NCI-H1694 treated with DMSO at 0.1 percent for 48 hours (cell line): ENCODE measurements around the gene MCM3AP.
"Not testable (repeated sequence)": the region's sequence is repeated elsewhere in the genome, so short reads cannot be mapped to it uniquely, and the experiment has no call there.

Source experiments
- DNase-seq: peaks from one replicate; lab custom pipeline; 2025; lab: John Stamatoyannopoulos, UW

Gene MCM3AP

GRCh38 chr21:46203203-46203600, 82.2 kb downstream of the MCM3AP start:
- no peak for DNase-seq

- no peak for DNase-seq
Measured at GRCh38 chr21:46202592-46203202, 82.7 kb downstream of the MCM3AP start.

GRCh38 chr21:46200877-46201803, 84.3 kb downstream of the MCM3AP start:
- not testable (repeated sequence) for DNase-seq

- DNase-seq, result no peak
Measured at GRCh38 chr21:46199436-46200373, 85.7 kb downstream of the MCM3AP start.

GRCh38 chr21:46196733-46197132, 88.7 kb downstream of the MCM3AP start:
- DNase-seq, result no peak

- no peak for DNase-seq
Measured at GRCh38 chr21:46195595-46196195, 89.7 kb downstream of the MCM3AP start.

GRCh38 chr21:46194374-46195334, 90.8 kb downstream of the MCM3AP start:
- no peak for DNase-seq

- no peak for DNase-seq
Measured at GRCh38 chr21:46193829-46194373, 91.5 kb downstream of the MCM3AP start.

- no peak for DNase-seq
Measured at GRCh38 chr21:46191686-46192575, 93.5 kb downstream of the MCM3AP start.

GRCh38 chr21:46191257-46191685, 94.1 kb downstream of the MCM3AP start:
- no peak for DNase-seq

GRCh38 chr21:46190491-46191131, 94.8 kb downstream of the MCM3AP start:
- DNase-seq, result no peak

- DNase-seq, result no peak
Measured at GRCh38 chr21:46189959-46190490, 95.4 kb downstream of the MCM3AP start.

GRCh38 chr21:46189213-46189958, 96.0 kb downstream of the MCM3AP start:
- peak; percentile 5 for DNase-seq

- peak; percentile 10 for DNase-seq
Measured at GRCh38 chr21:46188226-46189212, 96.9 kb downstream of the MCM3AP start.

GRCh38 chr21:46187814-46188213, 97.6 kb downstream of the MCM3AP start:
- no peak for DNase-seq

GRCh38 chr21:46187261-46187660, 98.2 kb downstream of the MCM3AP start:
- no peak for DNase-seq
